A673 (cell line): ENCODE measurements around the gene FOXN1. TPM values are rescaled to one million over a fixed set of nuclear protein-coding genes. Genes with fewer than 3 reads are reported as not detected.
A peak's percentile ranks its signal among the peaks of the same experiment; 100 is the strongest.

Source experiments
- BruUV-seq: library from RNA; stranded (reverse); fragments of 400-500 nt; replicated peaks from 2 replicates; lab custom pipeline; 2021; lab: Mats Ljungman, UMichigan
- CTCF ChIA-PET: fragments of 300-600 bp; sonication (Branson Sonifier 250); formaldehyde crosslinking; loops from one replicate; lab custom pipeline; 2022; ENCODE audit warnings: antibody characterized with exemption; lab: Charles Lee
- POLR2A ChIA-PET: fragments of 300-600 bp; sonication (Branson Sonifier 250); formaldehyde crosslinking; loops from one replicate; lab custom pipeline; 2022; ENCODE audit warnings: antibody characterized with exemption; ENCODE audit not compliant: low non-redundant PET; lab: Charles Lee
- DNase-seq: peaks from one replicate; pipeline ENCODE4 v3.0.0-alpha.2; 2015; ENCODE audit warnings: low spot score
- H3K27ac ChIP-seq: fragments of 200-600 bp; sonication (generic); 2 replicates; pipeline ENCODE4 v1.5.1; 2016; ENCODE audit warnings: mixed run types, low read depth, mild to moderate bottlenecking, mixed read lengths, antibody characterized with exemption, low read length; ENCODE audit not compliant: poor library complexity, severe bottlenecking
- H3K27me3 ChIP-seq: fragments of 200-600 bp; sonication (generic); replicated peaks from 2 replicates; pipeline ENCODE4 v1.6.1; 2017; ENCODE audit warnings: mixed run types, low read depth, mild to moderate bottlenecking, mixed read lengths, antibody characterized with exemption, low read length; ENCODE audit not compliant: insufficient read depth, poor library complexity
- H3K36me3 ChIP-seq: fragments of 200-600 bp; sonication (generic); 2 replicates; pipeline ENCODE4 v1.6.1; 2016; ENCODE audit warnings: mixed run types, mild to moderate bottlenecking, mixed read lengths, antibody characterized with exemption, low read length; ENCODE audit not compliant: insufficient read depth, poor library complexity, severe bottlenecking
- H3K4me1 ChIP-seq: fragments of 200-600 bp; sonication (generic); 2 replicates; pipeline ENCODE4 v1.6.1; 2017; ENCODE audit warnings: mixed run types, mild to moderate bottlenecking, mixed read lengths, antibody characterized with exemption, low read length; ENCODE audit not compliant: insufficient read depth, poor library complexity, severe bottlenecking
- H3K4me3 ChIP-seq: fragments of 200-600 bp; sonication (generic); 2 replicates; pipeline ENCODE4 v1.5.1; 2016; ENCODE audit warnings: low read depth, mixed run types, mild to moderate bottlenecking, mixed read lengths, low read length; ENCODE audit not compliant: poor library complexity, severe bottlenecking
- H3K9me3 ChIP-seq: fragments of 200-600 bp; sonication (generic); 2 replicates; pipeline ENCODE4 v1.6.1; 2016; ENCODE audit warnings: mixed run types, low read depth, mild to moderate bottlenecking, mixed read lengths, antibody characterized with exemption, low read length; ENCODE audit not compliant: poor library complexity, severe bottlenecking
- EZH2 ChIP-seq: fragments of 200-600 bp; sonication (generic); IDR thresholded peaks from 2 replicates; pipeline ENCODE4 v1.6.1; 2017; ENCODE audit warnings: borderline replicate concordance, low read depth, mild to moderate bottlenecking, mixed read lengths, antibody characterized with exemption, low read length; ENCODE audit not compliant: poor library complexity, severe bottlenecking
- intact Hi-C: fragments of 100-400 bp; cut with micrococcal nuclease; formaldehyde crosslinking; loops from one replicate; pipeline ENCODE4 v1.10.0; 2022; ENCODE audit not compliant: unreplicated experiment
- total RNA-seq: library from RNA; stranded (reverse); gene quantifications from 2 replicates; pipeline ENCODE4 v1.2.3, GENCODE V29; 2021
- TF ChIP-seq, protein P1 (sequence below): fragments of 300-800, 200-600 bp; sonication (generic); conservative IDR thresholded peaks from 2 replicates; pipeline ENCODE4 v1.5.1; 2017; ENCODE audit warnings: low read depth, mild to moderate bottlenecking, antibody characterized with exemption, low read length, moderate library complexity, mixed read lengths

FOXN1 gene
- total RNA-seq, 1 experiment from 2014 or later: not detected

DNA sequence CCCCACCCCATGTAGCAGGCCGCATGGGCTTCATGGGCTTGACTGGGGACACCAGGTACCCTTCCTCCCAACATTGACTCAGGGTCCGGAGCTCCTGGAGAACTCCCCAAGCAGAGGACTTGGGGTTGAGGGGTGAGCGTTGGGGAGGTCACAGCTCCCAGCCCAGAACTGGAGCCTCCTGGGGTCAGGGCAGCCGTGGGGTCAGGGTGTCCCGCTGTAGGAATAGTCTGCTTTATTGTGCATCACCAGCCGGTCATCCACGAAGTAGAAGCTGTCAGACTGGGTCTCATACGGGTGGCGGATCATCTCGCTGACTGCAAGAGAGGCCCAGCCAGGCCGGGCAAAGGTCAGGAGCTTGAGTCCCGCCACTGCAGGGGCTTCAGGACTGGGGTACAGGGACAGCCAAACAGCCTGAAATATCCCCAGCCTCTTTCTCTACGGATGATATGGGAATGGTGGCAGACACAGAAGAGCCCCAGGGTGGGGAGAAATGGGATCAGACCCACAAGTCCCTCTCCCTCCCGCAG lies 41.0 kb downstream of the FOXN1 start:
- H3K4me1 ChIP-seq: peaks cover 23% of the 10 kb centered on the region
- no peak overlapping the region for H3K4me3 ChIP-seq
- peaks cover 12% of the 10 kb centered on the region for H3K36me3 ChIP-seq
- intact Hi-C loops: no loop called here
- no peak overlapping the region for H3K27ac ChIP-seq
- ChIA-PET CTCF (interaction anchor here (0.9 kb wide), 1 partner anchor 12 kb away, joined by 3 read pairs; no protein-coding TSS in a partner anchor), POLR2A (no interaction called here)
- no peaks in the 10 kb centered on the region for H3K27me3 ChIP-seq
- no peak for TF ChIP-seq EZH2
- TF ChIP-seq, protein P1, sequence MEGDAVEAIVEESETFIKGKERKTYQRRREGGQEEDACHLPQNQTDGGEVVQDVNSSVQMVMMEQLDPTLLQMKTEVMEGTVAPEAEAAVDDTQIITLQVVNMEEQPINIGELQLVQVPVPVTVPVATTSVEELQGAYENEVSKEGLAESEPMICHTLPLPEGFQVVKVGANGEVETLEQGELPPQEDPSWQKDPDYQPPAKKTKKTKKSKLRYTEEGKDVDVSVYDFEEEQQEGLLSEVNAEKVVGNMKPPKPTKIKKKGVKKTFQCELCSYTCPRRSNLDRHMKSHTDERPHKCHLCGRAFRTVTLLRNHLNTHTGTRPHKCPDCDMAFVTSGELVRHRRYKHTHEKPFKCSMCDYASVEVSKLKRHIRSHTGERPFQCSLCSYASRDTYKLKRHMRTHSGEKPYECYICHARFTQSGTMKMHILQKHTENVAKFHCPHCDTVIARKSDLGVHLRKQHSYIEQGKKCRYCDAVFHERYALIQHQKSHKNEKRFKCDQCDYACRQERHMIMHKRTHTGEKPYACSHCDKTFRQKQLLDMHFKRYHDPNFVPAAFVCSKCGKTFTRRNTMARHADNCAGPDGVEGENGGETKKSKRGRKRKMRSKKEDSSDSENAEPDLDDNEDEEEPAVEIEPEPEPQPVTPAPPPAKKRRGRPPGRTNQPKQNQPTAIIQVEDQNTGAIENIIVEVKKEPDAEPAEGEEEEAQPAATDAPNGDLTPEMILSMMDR: no peak
- BruUV-seq: TSS peak; percentile 14
- no peak for DNase-seq
- no peaks in the 10 kb centered on the region for H3K9me3 ChIP-seq

DNA sequence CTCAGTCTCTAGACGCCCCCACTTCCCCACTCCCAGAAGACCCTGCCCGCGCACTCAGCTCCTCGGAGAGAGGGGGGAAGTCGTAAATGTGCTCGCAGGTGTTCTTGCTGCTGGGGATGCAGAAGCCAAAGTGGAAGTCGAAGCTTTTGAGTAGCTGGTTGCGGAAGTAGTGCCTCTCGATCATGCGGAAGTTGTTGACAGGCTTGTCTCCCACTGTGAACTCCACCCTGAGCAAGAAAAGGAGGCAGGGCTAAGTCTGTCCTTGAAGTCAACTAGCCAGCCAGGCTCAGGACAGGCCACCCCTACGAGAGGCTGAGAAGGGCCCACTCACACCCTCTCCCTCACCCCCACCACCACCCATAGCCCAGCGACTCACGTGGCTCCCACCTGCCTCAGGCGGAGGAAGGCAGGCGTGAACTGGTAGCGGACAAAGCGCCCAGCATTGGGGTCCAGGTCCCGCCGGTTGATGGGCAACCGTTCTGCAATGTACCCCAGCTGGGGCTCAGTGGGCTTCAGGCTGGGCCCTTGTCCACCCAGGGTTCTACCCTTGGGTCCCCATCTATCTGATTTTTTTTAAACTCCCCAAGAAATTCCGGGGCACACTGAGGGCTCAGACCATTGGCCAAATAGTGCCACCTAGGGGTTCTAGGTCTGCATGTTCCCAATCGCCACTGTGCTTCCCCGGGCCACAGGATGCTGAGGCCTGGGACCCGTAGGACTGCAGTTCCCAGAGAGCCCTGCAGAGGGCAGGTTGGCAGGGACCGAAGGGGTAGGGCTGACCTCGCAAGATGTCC lies 41.7 kb downstream of the FOXN1 start:
- ChIA-PET POLR2A (no interaction called here), CTCF (interaction anchor here (0.9 kb wide), 1 partner anchor 13 kb away, joined by 3 read pairs; no protein-coding TSS in a partner anchor)
- no TSS peak for BruUV-seq
- peak; percentile 79 for DNase-seq
- Histone ChIP-seq H3K27ac (no peak overlapping the region), H3K4me3 (no peak overlapping the region), H3K27me3 (no peaks in the 10 kb centered on the region), H3K36me3 (peaks cover 12% of the 10 kb centered on the region), H3K4me1 (peaks cover 26% of the 10 kb centered on the region), H3K9me3 (no peaks in the 10 kb centered on the region)
- intact Hi-C loops: no loop called here
- no peak for TF ChIP-seq EZH2
- TF ChIP-seq, protein P1: peak; percentile 93

GRCh38 chr17:28548417-28549130 lies 42.4 kb downstream of the FOXN1 start:
- ChIA-PET CTCF (no interaction called here), POLR2A (no interaction called here)
- no peak for DNase-seq
- no peaks in the 10 kb centered on the region for H3K9me3 ChIP-seq
- peaks cover 29% of the 10 kb centered on the region for H3K4me1 ChIP-seq
- no peak overlapping the region for H3K4me3 ChIP-seq
- intact Hi-C loops: no loop called here
- no peaks in the 10 kb centered on the region for H3K27me3 ChIP-seq
- H3K27ac ChIP-seq: peak overlapping the region; percentile 56
- no peak for TF ChIP-seq EZH2
- TF ChIP-seq, protein P1: 0 out of 2 replicates have a peak, but pooled peaks have one; percentile 8
- BruUV-seq: no TSS peak
- peaks cover 12% of the 10 kb centered on the region for H3K36me3 ChIP-seq
